PC-3 (cell line): ENCODE measurements around the gene ACSBG1. TPM values are rescaled to one million over a fixed set of nuclear protein-coding genes. Genes with fewer than 3 reads are reported as not detected.

Experiments
- ATAC-seq: fragments of 200-7000 bp; cut with Tn5 transposase; 2 replicates; pipeline ENCODE4 v1.9.1; 2020; ENCODE audit warnings: mild to moderate bottlenecking, moderate library complexity
- BruUV-seq: library from RNA; stranded (reverse); fragments of 400-500 nt; replicated peaks from 2 replicates; lab custom pipeline; 2021; lab: Mats Ljungman, UMichigan
- CTCF ChIA-PET: fragments of 300-600 bp; sonication (Branson Sonifier 250); formaldehyde crosslinking; loops from one replicate; lab custom pipeline; 2022; ENCODE audit warnings: antibody characterized with exemption; lab: Charles Lee
- POLR2A ChIA-PET: fragments of 300-600 bp; sonication (Branson Sonifier 250); formaldehyde crosslinking; loops from one replicate; lab custom pipeline; 2022; ENCODE audit warnings: antibody characterized with exemption; ENCODE audit not compliant: unreplicated experiment; lab: Charles Lee
- DNase-seq: peaks from one replicate; pipeline ENCODE4 v3.0.0-alpha.2; 2015
- H2AFZ ChIP-seq: fragments of 300-600 bp; sonication (generic); 2 replicates; pipeline ENCODE4 v1.6.0; 2016; ENCODE audit warnings: antibody characterized with exemption, low read length
- H3F3A ChIP-seq: fragments of 300-600 bp; sonication (generic); one replicate; pipeline ENCODE4 v1.6.0; 2017; ENCODE audit warnings: antibody characterized with exemption, low read length, control low read depth, mild to moderate bottlenecking; ENCODE audit not compliant: unreplicated experiment
- H3K27ac ChIP-seq: fragments of 300-600 bp; sonication (generic); 2 replicates; pipeline ENCODE4 v1.5.1; 2016; ENCODE audit warnings: mild to moderate bottlenecking, low read length
- H3K27me3 ChIP-seq: fragments of 300-600 bp; sonication (generic); 2 replicates; pipeline ENCODE4 v1.6.1; 2016; ENCODE audit warnings: low read length, mixed read lengths
- H3K36me3 ChIP-seq: fragments of 300-600 bp; sonication (generic); 2 replicates; pipeline ENCODE4 v1.6.1; 2016; ENCODE audit warnings: low read depth, mixed run types, low read length, mixed read lengths
- H3K4me1 ChIP-seq: fragments of 300-600 bp; sonication (generic); 2 replicates; pipeline ENCODE4 v1.5.1; 2016; ENCODE audit warnings: low read length; ENCODE audit not compliant: insufficient read depth
- H3K4me2 ChIP-seq: fragments of 300-600 bp; sonication (generic); 2 replicates; pipeline ENCODE4 v1.6.0; 2016; ENCODE audit warnings: low read length
- H3K4me3 ChIP-seq: fragments of 300-600 bp; sonication (generic); 2 replicates; pipeline ENCODE4 v1.5.1; 2016; ENCODE audit warnings: mild to moderate bottlenecking, low read length, mixed read lengths
- H3K79me2 ChIP-seq: fragments of 300-600 bp; sonication (generic); 2 replicates; pipeline ENCODE4 v1.6.1; 2017; ENCODE audit warnings: low read length, mixed read lengths
- H3K9ac ChIP-seq: fragments of 300-600 bp; sonication (generic); 2 replicates; pipeline ENCODE4 v1.6.0; 2016; ENCODE audit warnings: mild to moderate bottlenecking, low read length
- H3K9me2 ChIP-seq: fragments of 300-600 bp; sonication (generic); replicated peaks from 2 replicates; pipeline ENCODE4 v1.6.1; 2016; ENCODE audit warnings: mixed run types, low read length, mixed read lengths
- H3K9me3 ChIP-seq: fragments of 300-600 bp; sonication (generic); 2 replicates; pipeline ENCODE4 v1.6.1; 2016; ENCODE audit warnings: low read length, mixed read lengths
- H4K20me1 ChIP-seq: fragments of 300-600 bp; sonication (generic); 2 replicates; pipeline ENCODE4 v1.6.1; 2016; ENCODE audit warnings: low read length, mixed read lengths
- EZH2 ChIP-seq: fragments of 300-600 bp; sonication (generic); IDR thresholded peaks from one replicate; pipeline ENCODE4 v1.6.1; 2017; ENCODE audit warnings: antibody characterized with exemption, mild to moderate bottlenecking, low read length; ENCODE audit not compliant: unreplicated experiment
- EZH2phosphoT487 ChIP-seq: fragments of 300-600 bp; sonication (generic); IDR thresholded peaks from 2 replicates; pipeline ENCODE4 v1.6.1; 2018; ENCODE audit warnings: mild to moderate bottlenecking, antibody characterized with exemption, low read length, borderline replicate concordance
- intact Hi-C: fragments of 100-400 bp; cut with micrococcal nuclease; formaldehyde crosslinking; loops from 2 replicates; pipeline ENCODE4 v1.9.0; 2023
- total RNA-seq: library from RNA; depleted of rRNA; stranded (reverse); fragments of >200 nt; gene quantifications from 2 replicates; pipeline ENCODE4 v1.2.3, GENCODE V29; 2014
- TF ChIP-seq, protein P1 (sequence below): fragments of 300-600 bp; sonication (generic); conservative IDR thresholded peaks from 2 replicates; pipeline ENCODE4 v1.5.1; 2017; ENCODE audit warnings: antibody characterized with exemption, low read depth, mild to moderate bottlenecking, low read length

Gene ACSBG1
- total RNA-seq, 1 experiment from 2014 or later, result 0.36 TPM

DNA sequence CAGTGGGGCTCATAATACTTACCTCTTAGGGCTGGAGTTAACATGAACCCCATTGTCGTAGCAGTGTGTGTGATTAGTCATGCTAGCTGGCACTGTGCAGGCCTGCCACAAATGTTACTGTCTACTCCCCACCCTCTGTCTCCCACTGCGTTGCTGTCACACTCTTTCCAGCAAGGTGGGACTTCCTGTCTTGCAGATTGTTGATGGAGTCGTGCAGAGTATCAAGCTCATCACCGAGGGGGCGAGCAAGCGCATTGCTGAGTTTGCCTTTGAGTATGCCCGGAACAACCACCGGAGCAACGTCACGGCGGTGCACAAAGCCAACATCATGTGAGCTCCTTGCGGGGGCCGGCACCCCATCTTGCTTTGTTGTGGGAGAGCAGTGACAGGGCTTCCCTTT is 72.3 kb downstream of the ACSBG1 start:
- ATAC-seq (no peak), DNase-seq (no peak)
- Histone ChIP-seq H3K27ac (no peak overlapping the region), H3F3A (no peaks in the 10 kb centered on the region), H3K36me3 (peaks cover 19% of the 10 kb centered on the region), H3K9ac (no peak overlapping the region), H3K9me2 (no peaks in the 10 kb centered on the region), H3K79me2 (no peaks in the 10 kb centered on the region), H4K20me1 (no peaks in the 10 kb centered on the region), H3K9me3 (no peaks in the 10 kb centered on the region), H2AFZ (no peak overlapping the region), H3K4me1 (peaks cover under 1% of the 10 kb centered on the region; the same call in 1 of the 2 replicates), H3K4me3 (no peak overlapping the region), H3K4me2 (no peak overlapping the region), H3K27me3 (no peaks in the 10 kb centered on the region)
- BruUV-seq, result no TSS peak
- POLR2A ChIA-PET, result no interaction called here
- CTCF ChIA-PET, result no interaction called here
- intact Hi-C loops, result no loop called here
- TF ChIP-seq, protein P1, sequence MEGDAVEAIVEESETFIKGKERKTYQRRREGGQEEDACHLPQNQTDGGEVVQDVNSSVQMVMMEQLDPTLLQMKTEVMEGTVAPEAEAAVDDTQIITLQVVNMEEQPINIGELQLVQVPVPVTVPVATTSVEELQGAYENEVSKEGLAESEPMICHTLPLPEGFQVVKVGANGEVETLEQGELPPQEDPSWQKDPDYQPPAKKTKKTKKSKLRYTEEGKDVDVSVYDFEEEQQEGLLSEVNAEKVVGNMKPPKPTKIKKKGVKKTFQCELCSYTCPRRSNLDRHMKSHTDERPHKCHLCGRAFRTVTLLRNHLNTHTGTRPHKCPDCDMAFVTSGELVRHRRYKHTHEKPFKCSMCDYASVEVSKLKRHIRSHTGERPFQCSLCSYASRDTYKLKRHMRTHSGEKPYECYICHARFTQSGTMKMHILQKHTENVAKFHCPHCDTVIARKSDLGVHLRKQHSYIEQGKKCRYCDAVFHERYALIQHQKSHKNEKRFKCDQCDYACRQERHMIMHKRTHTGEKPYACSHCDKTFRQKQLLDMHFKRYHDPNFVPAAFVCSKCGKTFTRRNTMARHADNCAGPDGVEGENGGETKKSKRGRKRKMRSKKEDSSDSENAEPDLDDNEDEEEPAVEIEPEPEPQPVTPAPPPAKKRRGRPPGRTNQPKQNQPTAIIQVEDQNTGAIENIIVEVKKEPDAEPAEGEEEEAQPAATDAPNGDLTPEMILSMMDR, result no peak
- TF ChIP-seq EZH2phosphoT487, result no peak
- no peak for TF ChIP-seq EZH2

DNA sequence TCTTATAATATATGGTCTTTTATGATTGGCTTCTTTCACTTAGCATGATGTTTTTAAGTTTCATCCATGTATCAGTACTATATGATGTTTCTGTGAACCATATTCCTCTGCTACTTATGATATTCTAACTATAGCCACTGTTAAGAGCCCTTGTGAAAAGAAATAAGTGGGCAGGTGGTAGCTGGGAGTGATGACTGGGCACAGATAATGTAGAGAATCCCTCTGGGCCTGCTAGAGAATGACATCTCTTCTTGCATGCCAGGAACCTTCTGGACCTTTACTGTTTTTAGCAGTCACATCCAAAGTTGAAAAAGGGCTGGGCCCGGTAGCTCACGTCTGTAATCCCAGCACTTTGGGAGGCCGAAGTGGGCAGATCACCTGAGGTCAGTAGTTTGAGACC is 75.0 kb downstream of the ACSBG1 start:
- Histone ChIP-seq H3K9me3 (no peaks in the 10 kb centered on the region), H2AFZ (no peak overlapping the region), H3K27ac (no peak overlapping the region), H3K4me3 (no peak overlapping the region), H3K9me2 (no peaks in the 10 kb centered on the region), H3K79me2 (peaks cover 6% of the 10 kb centered on the region), H3K27me3 (no peaks in the 10 kb centered on the region), H3K36me3 (peaks cover 16% of the 10 kb centered on the region), H3K9ac (no peak overlapping the region), H3K4me2 (no peak overlapping the region), H3K4me1 (peaks cover 15% of the 10 kb centered on the region; the same call in 1 of the 2 replicates), H4K20me1 (no peaks in the 10 kb centered on the region), H3F3A (no peaks in the 10 kb centered on the region)
- no TSS peak for BruUV-seq
- DNase-seq (no peak), ATAC-seq (no peak)
- TF ChIP-seq, protein P1, result no peak
- TF ChIP-seq EZH2 (no peak), EZH2phosphoT487 (no peak)
- CTCF ChIA-PET, result no interaction called here
- POLR2A ChIA-PET, result no interaction called here
- intact Hi-C loops, result loop anchor here (5.0 kb wide), 1 partner anchor 298 kb away; no protein-coding TSS in a partner anchor

DNA sequence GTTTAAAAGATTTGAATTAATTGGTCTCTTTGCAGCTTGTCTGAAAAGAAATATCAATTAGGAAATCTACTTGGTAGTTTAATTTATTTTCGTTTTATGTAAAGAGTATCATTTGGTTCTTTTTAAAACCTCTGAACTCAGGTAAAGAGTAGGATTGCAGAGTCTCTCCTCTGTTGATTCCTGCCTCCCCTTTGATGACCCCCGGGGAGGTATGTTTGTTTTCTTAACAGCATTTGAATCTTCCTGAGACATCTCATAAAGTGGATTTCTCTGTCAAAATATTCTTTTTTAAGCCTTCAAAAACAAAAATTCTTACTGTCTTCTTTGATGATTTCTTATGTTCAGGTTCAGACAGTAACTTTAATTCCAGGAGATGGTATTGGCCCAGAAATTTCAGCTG is 77.2 kb downstream of the ACSBG1 start:
- Histone ChIP-seq H3F3A (no peaks in the 10 kb centered on the region), H3K79me2 (peaks cover 27% of the 10 kb centered on the region), H3K27ac (no peak overlapping the region), H3K4me1 (peaks cover 15% of the 10 kb centered on the region; the same call in 1 of the 2 replicates), H3K4me2 (no peak overlapping the region), H3K27me3 (no peaks in the 10 kb centered on the region), H3K9ac (no peak overlapping the region), H3K9me2 (no peaks in the 10 kb centered on the region), H2AFZ (no peak overlapping the region), H3K4me3 (no peak overlapping the region), H4K20me1 (no peaks in the 10 kb centered on the region), H3K36me3 (peaks cover 11% of the 10 kb centered on the region), H3K9me3 (no peaks in the 10 kb centered on the region)
- DNase-seq (no peak), ATAC-seq (no peak)
- BruUV-seq, result no TSS peak
- ChIA-PET CTCF (interaction anchor here (1.0 kb wide), 1 partner anchor 26 kb away, joined by 3 read pairs; the partner anchor contains the start of gene CIB2), POLR2A (no interaction called here)
- intact Hi-C loops, result loop anchor here (5.0 kb wide), 1 partner anchor 300 kb away; no protein-coding TSS in a partner anchor
- TF ChIP-seq EZH2, result no peak
- TF ChIP-seq, protein P1, result no peak
- TF ChIP-seq EZH2phosphoT487, result no peak
